Measurements from ENCODE around the gene AK4.

The AK4 gene

DNA sequence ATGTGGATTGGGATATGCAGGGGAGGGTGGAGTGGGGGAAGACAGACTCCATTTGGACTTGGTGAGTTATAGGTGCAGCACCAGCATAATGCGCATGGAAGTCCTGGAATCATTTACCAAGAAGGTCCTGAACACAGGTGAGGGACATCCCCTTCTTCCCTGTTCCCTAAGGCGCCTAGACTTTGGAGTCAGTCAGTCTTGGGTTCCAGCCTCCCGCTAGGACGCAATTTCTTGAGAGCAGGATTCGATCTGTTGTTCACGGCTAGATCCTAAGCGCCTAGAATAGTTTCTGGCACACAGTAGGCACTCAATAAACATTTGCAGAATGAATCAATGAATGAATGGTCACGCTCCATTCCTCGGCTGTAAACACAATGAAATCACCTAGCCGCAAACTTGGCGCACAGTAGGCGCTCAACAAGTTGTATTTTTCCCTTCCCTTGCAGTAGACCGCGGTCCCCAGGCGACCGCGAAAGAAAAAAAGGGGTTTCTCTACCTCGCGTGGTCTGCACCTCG lies 1.0 kb upstream of the AK4 start:
- no peak for DNase-seq (ENCODE audit: low spot score)
- in situ Hi-C loops (cut with MboI; ENCODE audit: low pct_unique_long_range_greater_than_20kb, low sequenced_read_pairs, unreplicated experiment) = no loop called here
- TF ChIP-seq, protein P1, sequence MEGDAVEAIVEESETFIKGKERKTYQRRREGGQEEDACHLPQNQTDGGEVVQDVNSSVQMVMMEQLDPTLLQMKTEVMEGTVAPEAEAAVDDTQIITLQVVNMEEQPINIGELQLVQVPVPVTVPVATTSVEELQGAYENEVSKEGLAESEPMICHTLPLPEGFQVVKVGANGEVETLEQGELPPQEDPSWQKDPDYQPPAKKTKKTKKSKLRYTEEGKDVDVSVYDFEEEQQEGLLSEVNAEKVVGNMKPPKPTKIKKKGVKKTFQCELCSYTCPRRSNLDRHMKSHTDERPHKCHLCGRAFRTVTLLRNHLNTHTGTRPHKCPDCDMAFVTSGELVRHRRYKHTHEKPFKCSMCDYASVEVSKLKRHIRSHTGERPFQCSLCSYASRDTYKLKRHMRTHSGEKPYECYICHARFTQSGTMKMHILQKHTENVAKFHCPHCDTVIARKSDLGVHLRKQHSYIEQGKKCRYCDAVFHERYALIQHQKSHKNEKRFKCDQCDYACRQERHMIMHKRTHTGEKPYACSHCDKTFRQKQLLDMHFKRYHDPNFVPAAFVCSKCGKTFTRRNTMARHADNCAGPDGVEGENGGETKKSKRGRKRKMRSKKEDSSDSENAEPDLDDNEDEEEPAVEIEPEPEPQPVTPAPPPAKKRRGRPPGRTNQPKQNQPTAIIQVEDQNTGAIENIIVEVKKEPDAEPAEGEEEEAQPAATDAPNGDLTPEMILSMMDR (IDR thresholded peaks at IDR 0.05; ENCODE audit: extremely low read depth, insufficient read depth, missing control alignments) = no peak

DNA sequence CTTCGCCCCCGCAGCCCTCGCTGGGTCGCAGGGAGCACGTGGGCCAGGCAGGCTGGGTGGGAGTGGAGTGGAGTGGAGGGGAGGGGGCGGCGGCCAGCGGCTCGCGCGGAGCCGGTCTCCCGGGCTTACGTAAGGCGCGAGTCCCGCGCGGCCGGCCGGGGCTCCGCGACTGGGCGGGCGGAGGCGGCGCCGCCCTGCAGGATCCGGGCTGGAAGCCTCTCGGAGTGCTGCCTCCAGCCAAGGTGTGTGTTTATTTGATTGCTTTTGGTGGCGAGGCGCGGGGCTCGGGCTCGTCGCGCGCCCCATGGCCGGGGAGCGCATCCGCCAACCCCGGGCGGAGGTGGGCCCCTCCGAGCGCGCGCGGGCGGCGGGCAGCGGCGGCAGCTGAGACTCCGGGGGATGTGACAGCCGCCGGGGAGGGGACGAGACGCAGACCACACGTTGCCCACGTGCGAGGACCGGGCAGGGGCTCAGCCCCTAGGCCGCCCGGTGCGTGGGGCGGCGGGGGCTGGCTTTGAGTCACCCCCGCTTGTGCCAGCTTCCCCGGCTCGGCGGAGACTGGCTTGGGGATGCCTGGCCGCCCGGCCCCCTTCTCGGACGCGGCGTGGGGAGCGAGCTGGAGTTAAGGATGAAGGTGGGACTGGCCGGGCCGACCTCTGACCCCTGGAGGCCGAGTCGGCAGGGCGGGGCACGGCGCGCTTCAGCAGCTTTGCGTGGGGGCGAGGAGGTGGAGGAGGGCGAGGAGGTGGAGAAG lies 402 bp upstream of the AK4 start:
- TF ChIP-seq, protein P1 (IDR thresholded peaks at IDR 0.05; ENCODE audit: extremely low read depth, insufficient read depth, missing control alignments) = no peak
- DNase-seq (ENCODE audit: low spot score) = peak; percentile 78
- in situ Hi-C loops (cut with MboI; ENCODE audit: low pct_unique_long_range_greater_than_20kb, low sequenced_read_pairs, unreplicated experiment) = no loop called here

DNA sequence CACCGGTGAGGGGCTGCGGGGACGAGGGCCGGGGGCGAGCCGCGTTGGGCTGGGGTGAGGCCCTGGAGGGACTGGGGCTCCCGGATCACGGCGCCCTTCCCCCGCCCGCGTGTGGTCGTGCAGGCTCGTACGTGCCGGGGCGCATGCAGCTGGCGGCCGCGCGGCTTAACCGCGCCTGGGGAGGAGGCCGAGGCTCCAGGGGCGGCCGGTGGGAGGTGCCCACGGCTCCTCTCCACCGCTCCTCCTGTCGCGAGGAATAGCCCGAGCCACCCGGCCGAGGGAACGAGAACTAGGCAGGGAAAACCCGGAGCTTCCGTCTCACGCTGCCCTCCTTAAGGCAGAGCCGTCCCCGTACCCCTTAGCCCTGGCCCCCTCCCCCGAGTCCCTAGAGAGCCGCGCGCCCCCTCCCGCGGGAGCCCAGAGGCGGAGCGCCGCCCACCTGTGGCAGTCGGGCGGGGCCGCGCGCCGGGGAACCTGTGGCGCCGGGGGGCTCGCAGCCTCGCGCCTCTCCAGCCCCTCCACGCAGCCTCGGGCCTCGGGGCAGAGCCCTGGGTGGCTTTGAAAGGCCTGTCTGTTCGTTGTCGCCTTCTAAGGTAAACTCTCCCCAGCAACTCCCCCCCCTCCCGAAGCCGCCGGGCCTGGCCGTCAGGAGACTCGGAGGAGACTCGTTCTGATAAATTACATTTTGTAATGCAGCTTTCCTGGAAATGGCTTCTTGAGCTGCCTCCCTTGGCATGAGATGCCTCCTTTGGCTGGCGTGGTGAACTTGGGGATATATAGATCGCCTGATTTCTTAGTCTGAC lies 746 bp downstream of the AK4 start:
- peak; percentile 78 for DNase-seq (ENCODE audit: low spot score)
- in situ Hi-C loops (cut with MboI; ENCODE audit: low pct_unique_long_range_greater_than_20kb, low sequenced_read_pairs, unreplicated experiment) = no loop called here
- TF ChIP-seq, protein P1 (IDR thresholded peaks at IDR 0.05; ENCODE audit: extremely low read depth, insufficient read depth, missing control alignments) = no peak

DNA sequence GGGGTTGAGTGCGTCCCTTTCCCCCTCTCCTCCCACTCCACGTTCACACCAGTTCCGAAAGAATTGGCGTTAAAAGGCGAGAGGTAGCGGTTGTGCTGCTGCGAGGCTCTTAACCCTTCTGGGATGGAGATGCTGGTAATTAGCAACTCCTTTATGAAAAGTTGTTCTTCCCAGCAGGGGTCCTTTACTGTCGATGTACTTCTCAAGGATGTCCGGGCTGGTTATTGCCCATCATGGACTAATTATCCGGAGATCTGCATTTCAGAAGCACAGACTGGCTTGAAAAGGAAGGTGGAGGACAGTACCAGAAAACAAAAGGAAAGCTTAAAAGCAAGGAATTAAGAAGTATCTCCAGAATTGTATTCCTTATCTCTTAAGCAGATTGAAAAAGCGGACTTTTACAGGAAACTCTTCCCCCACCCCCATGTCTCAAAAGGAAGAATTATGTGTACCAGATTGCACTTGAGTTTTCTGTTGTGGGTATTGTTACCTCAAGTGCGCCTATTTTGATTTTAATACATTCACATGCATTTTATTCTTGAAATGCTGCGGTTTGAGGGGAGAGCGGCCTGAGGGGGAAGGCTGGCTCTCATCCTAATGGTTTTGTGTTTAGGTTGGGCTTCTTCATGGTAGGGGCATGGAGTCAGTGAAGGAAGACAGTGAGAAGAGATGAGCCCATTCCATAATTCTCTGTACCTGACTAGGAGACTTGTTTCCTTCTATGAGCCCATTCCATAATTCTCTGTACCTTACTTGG lies 1.5 kb downstream of the AK4 start:
- DNase-seq (ENCODE audit: low spot score) = no peak
- TF ChIP-seq, protein P1 (IDR thresholded peaks at IDR 0.05; ENCODE audit: extremely low read depth, insufficient read depth, missing control alignments) = no peak
- in situ Hi-C loops (cut with MboI; ENCODE audit: low pct_unique_long_range_greater_than_20kb, low sequenced_read_pairs, unreplicated experiment) = no loop called here

DNA sequence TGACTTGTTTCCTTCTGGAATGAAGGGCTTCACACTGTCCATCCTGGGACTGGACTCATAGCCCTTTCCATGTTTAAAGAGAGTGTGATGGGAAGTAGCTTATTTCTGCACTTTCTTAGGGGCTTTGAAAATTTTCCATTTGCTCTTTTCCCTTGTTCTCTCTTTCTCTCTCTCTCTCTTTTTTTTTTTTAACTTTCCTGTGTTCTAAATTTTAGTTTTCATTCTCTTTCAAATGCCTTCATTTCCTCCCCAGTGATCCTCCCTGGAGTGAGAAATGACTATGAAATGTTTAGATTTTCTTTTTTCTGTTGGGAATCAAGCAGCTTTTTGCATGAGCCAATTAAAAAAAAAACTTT lies 2.1 kb downstream of the AK4 start:
- no peak for DNase-seq (ENCODE audit: low spot score)
- TF ChIP-seq, protein P1 (IDR thresholded peaks at IDR 0.05; ENCODE audit: extremely low read depth, insufficient read depth, missing control alignments) = no peak
- in situ Hi-C loops (cut with MboI; ENCODE audit: low pct_unique_long_range_greater_than_20kb, low sequenced_read_pairs, unreplicated experiment) = no loop called here

DNA sequence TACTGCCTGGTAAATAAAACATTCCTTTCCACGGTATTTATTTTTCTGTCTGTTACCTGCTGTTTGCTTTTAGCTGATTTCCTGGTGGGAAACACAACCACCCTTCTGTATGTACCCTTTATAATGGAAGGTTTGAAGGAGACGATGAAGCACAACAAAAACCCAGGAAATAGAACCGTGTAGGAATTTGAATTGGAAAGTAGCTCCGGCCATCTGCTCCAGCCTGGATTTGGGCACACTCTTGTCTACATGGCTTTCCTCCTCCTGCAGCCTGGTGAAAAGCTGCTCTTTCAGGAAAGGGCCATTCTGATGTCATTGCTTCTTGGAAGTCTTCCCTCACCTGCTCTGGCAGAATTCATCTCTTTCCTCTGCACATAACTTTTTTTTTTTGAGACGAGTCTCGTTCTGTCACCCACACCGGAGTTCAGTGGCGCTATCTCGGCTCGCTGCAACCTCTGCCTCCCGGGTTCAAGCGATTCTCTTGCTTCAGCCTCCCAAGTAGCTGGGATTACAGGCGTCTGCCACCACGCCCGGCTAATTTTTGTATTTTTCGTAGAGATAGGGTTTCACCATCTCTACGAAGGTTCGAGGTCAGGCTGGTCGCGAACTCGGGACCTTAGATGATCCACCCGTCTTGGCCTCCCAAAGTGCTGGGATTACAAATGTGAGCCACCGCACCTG lies 2.7 kb downstream of the AK4 start:
- no peak for DNase-seq (ENCODE audit: low spot score)
- in situ Hi-C loops (cut with MboI; ENCODE audit: low pct_unique_long_range_greater_than_20kb, low sequenced_read_pairs, unreplicated experiment) = no loop called here
- TF ChIP-seq, protein P1 (IDR thresholded peaks at IDR 0.05; ENCODE audit: extremely low read depth, insufficient read depth, missing control alignments) = no peak
